HG03439 (cell line): ENCODE results near the gene RCN2.

Experiments used
- ATAC-seq: cut with Tn5 transposase; IDR thresholded peaks from one replicate; pipeline ENCODE4 v1.9.1; 2021; ENCODE audit warnings: mild to moderate bottlenecking, moderate library complexity; ENCODE audit not compliant: unreplicated experiment

RCN2 gene

GRCh38 chr15:76991741-76992645 is 60.4 kb downstream of the RCN2 start:
- ATAC-seq, result no peak

- ATAC-seq, result no peak
Measured at GRCh38 chr15:76993114-76993725, 61.7 kb downstream of the RCN2 start.

- no peak for ATAC-seq
Measured at GRCh38 chr15:76994001-76994400, 62.5 kb downstream of the RCN2 start.

GRCh38 chr15:76994496-76994895 is 62.9 kb downstream of the RCN2 start:
- ATAC-seq, result no peak

- no peak for ATAC-seq
Measured at GRCh38 chr15:76994971-76995945, 63.7 kb downstream of the RCN2 start, which contains the start of gene PSTPIP1. TSS of gene PSTPIP1 (plus strand) at chr15:76995126. CDS start at chr15:76995574, 448 bp downstream.

- no peak for ATAC-seq
Measured at GRCh38 chr15:76996076-76996525, 64.6 kb downstream of the RCN2 start.

GRCh38 chr15:76996526-76997401 is 65.2 kb downstream of the RCN2 start:
- ATAC-seq, result no peak

GRCh38 chr15:76998663-76999285 is 67.2 kb downstream of the RCN2 start:
- no peak for ATAC-seq

GRCh38 chr15:76999996-77000395 is 68.4 kb downstream of the RCN2 start:
- no peak for ATAC-seq

- ATAC-seq, result no peak
Measured at GRCh38 chr15:77001351-77001750, 69.8 kb downstream of the RCN2 start.

- no peak for ATAC-seq
Measured at GRCh38 chr15:77001966-77002365, 70.4 kb downstream of the RCN2 start.

GRCh38 chr15:77002436-77002835 is 70.9 kb downstream of the RCN2 start:
- no peak for ATAC-seq

GRCh38 chr15:77002954-77003912 is 71.7 kb downstream of the RCN2 start:
- ATAC-seq, result peak; percentile 66
